ENCODE measurements around the gene PGLYRP2.

DNA sequence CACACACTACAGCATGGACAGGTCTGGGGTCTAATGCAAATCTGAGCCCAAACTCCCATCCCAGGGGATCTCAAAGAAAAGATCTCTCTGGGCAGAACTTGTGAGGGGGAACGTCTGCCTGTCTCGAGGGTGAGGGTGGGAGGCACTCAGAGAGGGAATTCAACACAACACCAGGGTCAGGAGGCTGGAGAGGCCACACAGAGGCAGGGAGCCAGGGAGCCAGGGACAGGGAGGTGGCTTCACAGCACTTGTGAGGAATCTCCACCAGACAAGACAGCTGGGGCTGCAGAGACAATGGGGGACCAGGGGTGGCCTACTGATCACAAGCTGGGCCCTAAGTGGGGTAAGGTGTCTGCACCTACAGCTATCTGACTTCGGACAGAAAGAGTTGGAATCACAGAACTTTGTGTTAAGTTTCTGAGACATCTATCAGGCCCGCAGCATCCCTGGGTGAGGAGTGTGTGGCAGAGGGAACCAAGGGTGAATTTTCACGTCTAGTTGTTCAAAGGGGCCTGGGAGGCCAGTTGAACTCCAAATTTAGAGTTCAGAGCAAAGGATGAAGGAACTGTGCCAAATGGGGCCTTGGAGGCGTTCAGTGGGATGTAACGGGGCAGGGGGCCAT lies 47.8 kb downstream of the PGLYRP2 start:
- no peak for TF ChIP-seq CTCF (IDR thresholded peaks at IDR 0.05)
- no peak for TF ChIP-seq POLR2A (IDR thresholded peaks at IDR 0.05)
